Hepatocyte (in vitro differentiated cells): Measurements from ENCODE around the gene AOPEP. TPM values are rescaled to one million over a fixed set of nuclear protein-coding genes. Genes with fewer than 3 reads are reported as not detected.

Experiments
- DNase-seq: peaks from one replicate; pipeline ENCODE4 v3.0.0-alpha.2; 2016; ENCODE audit warnings: low spot score
- H2AFZ ChIP-seq: fragments of 200-600 bp; sonication (generic); 2 replicates; pipeline ENCODE4 v1.6.0; 2016; ENCODE audit warnings: antibody characterized with exemption, mild to moderate bottlenecking
- H3K27ac ChIP-seq: fragments of 200-600 bp; sonication (generic); 2 replicates; pipeline ENCODE4 v1.5.1; 2016; ENCODE audit warnings: mild to moderate bottlenecking
- H3K27me3 ChIP-seq: fragments of 200-600 bp; sonication (generic); 2 replicates; pipeline ENCODE4 v1.6.1; 2016
- H3K36me3 ChIP-seq: fragments of 200-600 bp; sonication (generic); replicated peaks from 2 replicates; pipeline ENCODE4 v1.5.1; 2016; ENCODE audit warnings: low read depth; ENCODE audit not compliant: insufficient read depth
- H3K4me1 ChIP-seq: fragments of 200-600 bp; sonication (generic); 2 replicates; pipeline ENCODE4 v1.5.1; 2016; ENCODE audit warnings: mild to moderate bottlenecking, moderate library complexity; ENCODE audit not compliant: insufficient read depth
- H3K4me2 ChIP-seq: fragments of 200-600 bp; sonication (generic); 2 replicates; pipeline ENCODE4 v1.6.0; 2016
- H3K4me3 ChIP-seq: fragments of 200-600 bp; sonication (generic); 2 replicates; pipeline ENCODE4 v1.5.1; 2016; ENCODE audit warnings: mild to moderate bottlenecking
- H3K79me2 ChIP-seq: fragments of 200-600 bp; sonication (generic); 2 replicates; pipeline ENCODE4 v1.6.0; 2017; ENCODE audit warnings: mild to moderate bottlenecking
- H3K9me2 ChIP-seq: fragments of 200-600 bp; sonication (generic); replicated peaks from 2 replicates; pipeline ENCODE4 v1.6.0; 2017; ENCODE audit warnings: mild to moderate bottlenecking; ENCODE audit not compliant: insufficient read depth
- H3K9me3 ChIP-seq: fragments of 200-600 bp; sonication (generic); 2 replicates; pipeline ENCODE4 v1.5.1; 2016; ENCODE audit warnings: low read depth, mild to moderate bottlenecking
- H4K20me1 ChIP-seq: fragments of 200-600 bp; sonication (generic); 2 replicates; pipeline ENCODE4 v1.6.0; 2016; ENCODE audit warnings: mild to moderate bottlenecking; ENCODE audit not compliant: insufficient read depth, poor library complexity, severe bottlenecking
- EZH2 ChIP-seq: fragments of 200-600 bp; sonication (generic); IDR thresholded peaks from 2 replicates; pipeline ENCODE4 v1.6.1; 2016; ENCODE audit warnings: antibody characterized with exemption, mild to moderate bottlenecking, borderline replicate concordance
- EZH2phosphoT487 ChIP-seq: fragments of 200-600 bp; sonication (generic); IDR thresholded peaks from one replicate; pipeline ENCODE4 v1.6.1; 2018; ENCODE audit warnings: antibody characterized with exemption, mild to moderate bottlenecking, low read depth, moderate library complexity; ENCODE audit not compliant: unreplicated experiment, severe bottlenecking
- WGBS: methylation state at CpG from one replicate; pipeline ENCODE4 v1.1.6; 2016; ENCODE audit warnings: low lambda C conversion rate; ENCODE audit errors: missing lambda C conversion rate; 5-methylcytosine and 5-hydroxymethylcytosine counted together
- polyA plus RNA-seq: library from polyadenylated mRNA; unstranded; fragments of >200 nt; fragmentation: Nextera tagmentation; extraction: Ambion mirVana; gene quantifications from 2 replicates; pipeline ENCODE4 v1.2.1, GENCODE V29; 2016
- total RNA-seq: library from RNA; depleted of rRNA; stranded (reverse); fragments of >200 nt; gene quantifications from 2 replicates; pipeline ENCODE4 v1.2.3, GENCODE V29; 2014
- TF ChIP-seq, protein P1 (sequence below): fragments of 200-600 bp; sonication (generic); IDR thresholded peaks from 2 replicates; pipeline ENCODE4 v1.5.1; 2016; ENCODE audit warnings: antibody characterized with exemption, mild to moderate bottlenecking; ENCODE audit not compliant: poor library complexity

AOPEP gene
- total and polyA plus RNA-seq, 2 experiments from 2014 or later: 82.8 to 101 TPM

DNA sequence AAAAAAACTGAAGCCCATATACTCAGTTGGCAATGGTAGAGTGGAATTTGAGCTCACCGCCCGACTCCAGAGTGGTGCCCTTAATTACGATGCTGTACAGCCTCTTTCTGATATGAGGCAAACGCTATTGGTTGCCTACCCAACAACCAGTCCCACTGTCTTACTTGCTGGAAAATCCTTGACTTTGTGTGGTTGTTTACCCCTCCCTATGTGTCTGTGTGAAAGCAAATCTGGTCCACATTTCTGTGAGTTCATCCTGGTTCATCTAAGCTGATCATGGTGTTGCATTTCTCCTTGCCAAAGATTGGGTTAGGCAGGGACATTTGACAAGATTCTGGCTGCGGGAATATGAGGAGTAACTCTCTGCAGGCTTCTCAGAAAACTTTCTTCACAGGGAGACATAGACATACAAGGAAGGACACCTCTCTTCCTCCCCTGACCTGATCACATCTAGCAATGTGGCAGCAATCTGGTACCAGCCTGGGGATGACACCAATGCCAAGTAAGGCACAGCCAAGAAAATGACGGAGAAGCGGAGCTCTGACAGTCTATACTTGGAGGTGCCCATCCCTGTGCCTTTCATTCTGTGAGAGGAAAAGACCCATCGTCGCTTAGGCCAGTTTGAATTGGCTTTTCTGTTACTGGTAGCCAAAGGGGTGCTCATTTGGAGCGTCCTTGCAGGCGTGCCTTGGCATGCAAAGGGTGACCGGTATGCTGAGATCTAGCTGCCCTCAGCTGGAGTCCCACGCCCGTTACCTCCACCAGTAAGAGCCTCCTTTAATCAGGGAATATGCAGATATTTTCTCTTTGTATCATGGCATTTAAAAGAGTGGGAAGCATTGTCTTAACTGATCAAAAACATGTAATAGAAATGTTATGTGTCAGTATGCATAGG lies 124.3 kb downstream of the AOPEP start:
- H3K27ac ChIP-seq: no peak overlapping the region
- no peaks in the 10 kb centered on the region for H3K9me3 ChIP-seq
- H3K4me1 ChIP-seq: peaks cover 6% of the 10 kb centered on the region
- H3K36me3 ChIP-seq: no peaks in the 10 kb centered on the region
- 94% methylated on average over 14 of the region's 14 CpGs for WGBS
- no peaks in the 10 kb centered on the region for H3K9me2 ChIP-seq
- H2AFZ ChIP-seq: no peak overlapping the region
- no peak overlapping the region for H3K4me3 ChIP-seq
- no peaks in the 10 kb centered on the region for H3K27me3 ChIP-seq
- peaks cover 21% of the 10 kb centered on the region for H3K79me2 ChIP-seq
- no peak overlapping the region for H3K4me2 ChIP-seq
- no peak for DNase-seq
- peaks cover 2% of the 10 kb centered on the region for H4K20me1 ChIP-seq
- TF ChIP-seq EZH2phosphoT487: no peak
- TF ChIP-seq, protein P1, sequence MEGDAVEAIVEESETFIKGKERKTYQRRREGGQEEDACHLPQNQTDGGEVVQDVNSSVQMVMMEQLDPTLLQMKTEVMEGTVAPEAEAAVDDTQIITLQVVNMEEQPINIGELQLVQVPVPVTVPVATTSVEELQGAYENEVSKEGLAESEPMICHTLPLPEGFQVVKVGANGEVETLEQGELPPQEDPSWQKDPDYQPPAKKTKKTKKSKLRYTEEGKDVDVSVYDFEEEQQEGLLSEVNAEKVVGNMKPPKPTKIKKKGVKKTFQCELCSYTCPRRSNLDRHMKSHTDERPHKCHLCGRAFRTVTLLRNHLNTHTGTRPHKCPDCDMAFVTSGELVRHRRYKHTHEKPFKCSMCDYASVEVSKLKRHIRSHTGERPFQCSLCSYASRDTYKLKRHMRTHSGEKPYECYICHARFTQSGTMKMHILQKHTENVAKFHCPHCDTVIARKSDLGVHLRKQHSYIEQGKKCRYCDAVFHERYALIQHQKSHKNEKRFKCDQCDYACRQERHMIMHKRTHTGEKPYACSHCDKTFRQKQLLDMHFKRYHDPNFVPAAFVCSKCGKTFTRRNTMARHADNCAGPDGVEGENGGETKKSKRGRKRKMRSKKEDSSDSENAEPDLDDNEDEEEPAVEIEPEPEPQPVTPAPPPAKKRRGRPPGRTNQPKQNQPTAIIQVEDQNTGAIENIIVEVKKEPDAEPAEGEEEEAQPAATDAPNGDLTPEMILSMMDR: no peak
- no peak for TF ChIP-seq EZH2

DNA sequence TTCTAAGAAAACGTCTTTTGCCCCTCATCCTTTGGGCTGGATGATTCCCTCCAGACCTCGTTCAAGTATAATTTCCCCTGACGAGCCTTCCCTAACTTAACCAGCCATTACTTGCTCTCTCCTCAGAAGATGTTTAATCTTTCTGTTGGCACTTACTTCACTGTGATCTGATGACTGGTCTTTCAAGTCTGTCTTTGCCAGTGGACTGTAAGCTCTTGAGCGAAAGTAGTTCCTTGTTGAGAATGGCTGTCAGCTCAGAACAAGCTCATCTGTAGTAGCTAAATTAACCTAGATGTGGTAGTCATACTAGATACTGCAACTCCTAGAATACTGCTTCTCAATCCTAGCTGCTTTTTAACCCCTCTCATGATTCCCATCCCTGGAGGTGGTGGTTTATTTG lies 125.0 kb downstream of the AOPEP start:
- Histone ChIP-seq H3K4me1 (peaks cover 6% of the 10 kb centered on the region), H4K20me1 (peaks cover 2% of the 10 kb centered on the region), H2AFZ (no peak overlapping the region), H3K36me3 (no peaks in the 10 kb centered on the region), H3K4me2 (no peak overlapping the region), H3K4me3 (no peak overlapping the region), H3K27me3 (no peaks in the 10 kb centered on the region), H3K9me3 (no peaks in the 10 kb centered on the region), H3K9me2 (no peaks in the 10 kb centered on the region), H3K27ac (no peak overlapping the region), H3K79me2 (peaks cover 21% of the 10 kb centered on the region)
- 93% methylated on average over 4 of the region's 4 CpGs for WGBS
- no peak for DNase-seq
- no peak for TF ChIP-seq EZH2

DNA sequence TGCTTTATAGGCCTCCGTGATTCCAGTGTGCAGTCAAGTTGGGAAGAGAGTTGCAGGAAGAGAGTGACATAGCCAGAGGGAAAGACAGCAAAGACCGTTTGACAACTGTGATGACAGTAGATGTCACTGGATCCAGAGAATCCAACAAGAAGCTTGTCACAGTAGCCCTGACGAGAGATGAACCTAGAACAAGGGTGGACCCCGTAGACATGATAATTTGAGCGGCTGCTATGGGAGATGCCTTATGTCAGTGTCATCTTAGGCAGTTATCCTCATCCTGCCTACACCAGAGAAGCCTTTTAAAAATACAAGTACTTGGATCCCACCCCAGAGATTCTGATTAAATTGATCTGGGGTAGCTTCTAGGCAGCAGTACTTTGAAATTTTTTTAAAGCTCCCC lies 125.4 kb downstream of the AOPEP start:
- Histone ChIP-seq H3K79me2 (peaks cover 18% of the 10 kb centered on the region), H4K20me1 (peaks cover 2% of the 10 kb centered on the region), H3K27ac (no peak overlapping the region), H3K9me2 (no peaks in the 10 kb centered on the region), H3K27me3 (no peaks in the 10 kb centered on the region), H3K9me3 (no peaks in the 10 kb centered on the region), H3K4me3 (no peak overlapping the region), H2AFZ (no peak overlapping the region), H3K4me1 (peaks cover 6% of the 10 kb centered on the region), H3K36me3 (no peaks in the 10 kb centered on the region), H3K4me2 (no peak overlapping the region)
- WGBS: 92% methylated on average over 5 of the region's 5 CpGs
- DNase-seq: no peak
- TF ChIP-seq EZH2: no peak
- no peak for TF ChIP-seq EZH2phosphoT487
- TF ChIP-seq, protein P1: no peak

DNA sequence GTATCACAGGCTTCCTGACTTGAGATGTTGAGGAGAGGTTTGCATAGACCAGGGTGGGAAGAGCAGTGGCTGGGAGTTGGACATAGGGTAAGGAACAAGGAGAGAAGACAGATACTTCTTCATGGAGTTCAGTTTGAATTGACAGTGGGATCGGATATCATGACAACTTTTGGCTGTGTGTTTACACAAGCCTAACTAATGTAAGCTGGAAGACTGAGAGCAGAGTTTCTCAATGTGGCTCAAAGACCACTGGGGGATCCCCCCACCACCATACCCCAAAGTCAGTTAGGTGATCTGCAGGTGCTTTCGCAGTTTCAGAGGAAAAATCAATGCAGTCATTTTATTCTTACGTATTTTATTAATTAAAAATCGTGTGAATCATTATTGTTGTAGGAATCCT lies 125.9 kb downstream of the AOPEP start:
- Histone ChIP-seq H3K9me3 (no peaks in the 10 kb centered on the region), H3K4me2 (no peak overlapping the region), H3K9me2 (no peaks in the 10 kb centered on the region), H3K79me2 (peaks cover 18% of the 10 kb centered on the region), H3K4me3 (no peak overlapping the region), H2AFZ (no peak overlapping the region), H3K27me3 (no peaks in the 10 kb centered on the region), H3K4me1 (peaks cover 6% of the 10 kb centered on the region), H4K20me1 (peaks cover 2% of the 10 kb centered on the region), H3K27ac (no peak overlapping the region), H3K36me3 (no peaks in the 10 kb centered on the region)
- DNase-seq: no peak
- TF ChIP-seq, protein P1: no peak
- TF ChIP-seq EZH2 (no peak), EZH2phosphoT487 (no peak)
- 83% methylated on average over 4 of the region's 4 CpGs for WGBS
